MM.1S (cell line): ENCODE measurements around the gene MEIS2.

ENCODE experiments used
- CTCF ChIP-seq: fragments of 300-600 bp; sonication (generic); IDR thresholded peaks from 2 replicates; pipeline ENCODE4 v1.5.1; 2016; ENCODE audit warnings: antibody characterized with exemption, low read length, mixed read lengths
- EZH2 ChIP-seq: fragments of 300-600 bp; sonication (generic); optimal IDR thresholded peaks from 2 replicates; pipeline ENCODE3; 2017; ENCODE audit warnings: low read depth, mild to moderate bottlenecking, antibody characterized with exemption, low read length, mixed read lengths
- EZH2phosphoT487 ChIP-seq: fragments of 300-600 bp; sonication (generic); IDR thresholded peaks from 2 replicates; pipeline ENCODE4 v1.6.1; 2018; ENCODE audit warnings: antibody characterized with exemption, low read length

DNA sequence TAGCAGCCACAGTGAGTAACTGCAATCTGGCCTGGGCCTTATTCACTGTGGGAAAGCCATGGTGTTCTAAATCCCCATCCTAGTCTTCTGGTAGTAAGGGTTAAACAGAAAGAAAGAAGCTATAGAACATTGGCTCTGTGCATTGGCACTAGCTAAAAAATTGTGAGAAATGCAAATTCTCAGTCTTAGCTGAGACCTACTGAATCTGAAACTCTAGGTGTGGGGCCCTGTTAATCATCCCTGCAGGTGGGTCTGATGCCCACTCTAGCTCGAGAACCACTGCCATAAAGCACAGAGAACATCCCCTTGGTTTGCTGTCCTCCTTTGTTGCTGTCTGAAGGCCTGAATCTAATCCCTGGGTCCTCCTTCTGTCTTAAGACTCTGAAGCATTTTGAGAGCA, 59.3 kb downstream of the MEIS2 start:
- no peak for TF ChIP-seq CTCF
- no peak for TF ChIP-seq EZH2phosphoT487
- TF ChIP-seq EZH2 = no peak
